GM12891 (cell line): Measurements from ENCODE around the gene ATRNL1.

Source experiments
- DNase-seq: peaks from one replicate; pipeline ENCODE4 v3.0.0; 2011; ENCODE audit warnings: low spot score; ENCODE audit not compliant: insufficient read length
- FAIRE-seq: peaks from 2 replicates; lab custom pipeline; 2011; peaks lifted over from hg19 to GRCh38; lab: Jason Lieb, UNC
- PAX5 ChIP-seq: IDR thresholded peaks from 2 replicates; pipeline ENCODE4 v1.6.1; 2011; ENCODE audit warnings: low read length, moderate library complexity, mild to moderate bottlenecking; ENCODE audit not compliant: insufficient read depth, severe bottlenecking
- POLR2A ChIP-seq: IDR thresholded peaks from 2 replicates; pipeline ENCODE4 v1.6.1; 2011; ENCODE audit warnings: low read depth, low read length, control low read depth
- POLR2AphosphoS5 ChIP-seq: IDR thresholded peaks from 2 replicates; pipeline ENCODE4 v1.6.1; 2011; ENCODE audit warnings: low read depth, low read length, control low read depth
- POU2F2 ChIP-seq: IDR thresholded peaks from 2 replicates; pipeline ENCODE4 v1.6.1; 2011; ENCODE audit warnings: low read depth, mild to moderate bottlenecking, control low read depth, low read length, moderate library complexity
- SPI1 ChIP-seq: IDR thresholded peaks from 2 replicates; pipeline ENCODE4 v1.6.1; 2011; ENCODE audit warnings: low read depth, low read length, control low read depth
- TAF1 ChIP-seq: IDR thresholded peaks from 2 replicates; pipeline ENCODE4 v1.6.1; 2011; ENCODE audit warnings: low read depth, low read length, control low read depth

Gene ATRNL1

DNA sequence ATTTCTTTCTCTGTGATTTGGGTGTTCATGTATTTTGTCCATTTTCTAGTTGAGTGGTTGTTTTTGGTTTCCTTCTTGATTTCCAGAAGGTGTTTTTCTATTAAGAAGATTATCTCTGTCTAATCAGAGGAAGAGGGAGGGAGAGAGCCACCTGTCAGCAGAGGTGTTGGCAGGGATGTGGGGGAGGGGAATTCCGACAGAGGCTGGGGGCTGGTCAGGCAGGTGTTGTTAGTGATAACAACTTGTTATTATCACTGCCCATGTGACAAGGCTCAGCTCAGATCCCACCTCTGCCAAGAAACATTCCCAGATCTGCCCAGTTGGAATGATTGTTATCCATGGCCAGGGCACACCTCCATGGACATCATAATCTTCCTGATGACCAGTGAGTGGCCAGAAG, 886.4 kb downstream of the ATRNL1 start:
- no peak for DNase-seq
- no peak for FAIRE-seq
- no peak for TF ChIP-seq POLR2A

DNA sequence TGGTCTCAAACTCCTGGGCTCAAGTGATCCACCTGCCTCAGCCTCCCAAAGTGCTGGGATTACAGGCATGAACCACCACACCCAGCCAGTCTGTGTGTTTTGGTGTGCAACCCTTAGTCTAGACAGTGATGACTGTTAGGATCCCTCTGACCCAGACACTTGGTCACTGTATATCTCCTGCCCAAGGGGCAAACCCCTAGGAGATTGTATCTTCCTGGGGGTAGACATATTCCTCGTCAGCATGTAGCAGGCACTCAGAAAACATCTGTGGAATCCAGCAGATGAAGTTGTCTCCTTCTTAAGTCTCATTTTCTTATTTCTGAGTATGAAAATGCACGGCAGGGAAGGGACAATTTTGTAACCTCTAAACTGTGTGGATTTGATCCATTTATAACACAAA, 887.3 kb downstream of the ATRNL1 start:
- TF ChIP-seq POLR2AphosphoS5 = no peak
- TF ChIP-seq SPI1 = no peak
- TF ChIP-seq PAX5 = no peak
- TF ChIP-seq POU2F2 = no peak
- no peak for TF ChIP-seq TAF1
- TF ChIP-seq POLR2A = no peak
- FAIRE-seq (no peak), DNase-seq (no peak)

DNA sequence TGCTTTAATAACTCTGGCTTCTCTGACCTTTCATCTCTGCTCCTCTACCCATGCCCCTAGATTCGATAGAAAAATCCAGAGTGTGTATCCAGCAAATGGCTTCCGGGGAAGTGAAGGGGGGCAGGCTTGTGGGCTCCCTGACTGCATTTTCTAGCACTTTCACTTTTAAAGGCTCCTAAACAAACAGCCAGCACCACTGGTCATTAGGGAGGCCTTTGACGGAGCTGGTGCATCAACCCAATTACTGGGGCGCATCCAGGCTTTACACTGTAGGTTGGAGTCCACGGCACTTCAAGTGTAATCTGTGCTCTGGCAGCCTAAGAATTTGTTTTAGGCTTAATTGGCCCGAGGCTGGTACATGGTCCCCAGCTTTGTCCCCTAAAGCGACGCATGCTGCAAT, 887.9 kb downstream of the ATRNL1 start:
- TF ChIP-seq TAF1 (no peak), SPI1 (no peak), POLR2AphosphoS5 (no peak), PAX5 (no peak)
- FAIRE-seq (no peak), DNase-seq (no peak)

DNA sequence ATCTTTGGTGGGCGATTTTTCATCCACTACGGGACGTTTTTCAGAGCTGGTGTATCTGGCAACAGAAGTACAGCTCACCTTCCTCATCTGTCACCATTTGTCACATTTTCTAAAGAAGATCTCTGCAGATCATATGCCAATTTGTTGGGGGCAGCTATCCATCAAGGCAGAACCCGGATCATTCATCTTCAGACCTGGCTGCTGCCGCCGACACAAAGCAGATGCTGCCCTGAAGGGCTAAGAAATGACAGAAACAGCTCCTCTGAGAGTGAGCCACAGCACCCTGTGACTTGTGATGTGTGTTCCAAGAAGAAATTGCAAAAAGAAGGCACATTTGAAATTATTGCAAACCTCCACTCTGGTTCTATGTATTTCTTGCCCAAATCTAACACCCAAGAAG, 888.9 kb downstream of the ATRNL1 start:
- TF ChIP-seq TAF1 (no peak), PAX5 (no peak), POLR2AphosphoS5 (no peak), POLR2A (no peak), SPI1 (no peak), POU2F2 (no peak)
- FAIRE-seq = no peak
- no peak for DNase-seq

DNA sequence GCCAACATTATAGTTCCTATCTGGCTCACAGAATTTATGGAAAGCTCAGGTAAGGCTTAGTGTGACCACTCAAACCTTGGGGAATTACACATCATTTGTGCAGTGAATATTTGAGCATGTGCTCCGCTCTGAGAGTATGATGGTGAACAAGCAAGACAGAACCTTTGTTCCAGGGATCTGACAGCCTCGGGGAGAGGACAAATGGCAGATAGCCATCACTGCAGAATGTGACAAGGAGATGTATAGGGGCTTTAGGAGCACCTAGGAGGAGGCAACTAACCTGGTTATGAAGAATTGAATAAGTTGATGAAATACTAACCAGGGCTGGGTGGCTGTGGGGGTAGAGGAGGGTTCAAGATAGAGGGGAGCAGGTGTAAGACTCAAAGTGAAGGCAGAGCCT, 889.4 kb downstream of the ATRNL1 start:
- FAIRE-seq (no peak), DNase-seq (no peak)
- no peak for TF ChIP-seq POLR2AphosphoS5
- TF ChIP-seq TAF1 = no peak
- TF ChIP-seq POLR2A = no peak
- TF ChIP-seq POU2F2 = no peak
- no peak for TF ChIP-seq PAX5

DNA sequence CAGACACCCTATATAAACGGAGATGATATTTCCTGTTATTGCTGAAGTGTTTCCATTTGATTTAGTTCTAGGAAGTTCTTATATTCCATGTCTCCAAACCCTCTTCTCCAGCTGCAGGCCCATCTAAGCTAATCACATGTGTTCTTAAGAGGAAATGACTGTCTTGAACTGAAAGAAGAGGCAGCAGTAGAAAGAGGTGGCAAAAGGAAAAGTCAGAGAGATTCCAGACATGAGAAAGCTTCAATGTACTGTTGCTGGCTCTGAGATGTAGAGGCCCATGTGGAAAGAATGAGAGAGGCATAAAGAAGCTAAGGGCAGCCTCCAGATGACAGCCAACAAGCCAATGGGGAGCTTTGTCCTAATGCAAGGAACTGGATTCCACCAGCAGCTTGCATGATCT, 892.6 kb downstream of the ATRNL1 start:
- no peak for TF ChIP-seq SPI1
- TF ChIP-seq TAF1 = no peak
- TF ChIP-seq PAX5 = no peak
- DNase-seq (no peak), FAIRE-seq (no peak)

DNA sequence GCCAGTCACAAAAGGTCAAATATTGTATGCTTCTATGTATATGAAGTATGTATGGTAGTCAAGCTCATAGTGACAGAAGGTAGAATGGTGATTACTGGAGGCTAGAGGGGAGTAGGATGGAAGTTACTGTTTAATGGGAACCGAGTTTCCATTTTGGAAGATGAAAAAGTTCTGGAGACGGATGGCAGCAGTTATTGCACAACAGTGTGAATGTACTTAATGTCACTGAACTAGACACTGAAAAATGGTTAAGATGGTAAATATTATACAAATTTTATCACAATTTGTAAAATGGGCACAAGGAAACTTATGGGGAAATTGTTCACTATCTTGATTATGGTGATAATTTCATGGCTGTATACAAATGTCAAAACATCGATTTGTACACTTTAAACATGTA, 895.2 kb downstream of the ATRNL1 start:
- DNase-seq (no peak), FAIRE-seq (no peak)
- TF ChIP-seq POU2F2 (no peak), SPI1 (no peak)

DNA sequence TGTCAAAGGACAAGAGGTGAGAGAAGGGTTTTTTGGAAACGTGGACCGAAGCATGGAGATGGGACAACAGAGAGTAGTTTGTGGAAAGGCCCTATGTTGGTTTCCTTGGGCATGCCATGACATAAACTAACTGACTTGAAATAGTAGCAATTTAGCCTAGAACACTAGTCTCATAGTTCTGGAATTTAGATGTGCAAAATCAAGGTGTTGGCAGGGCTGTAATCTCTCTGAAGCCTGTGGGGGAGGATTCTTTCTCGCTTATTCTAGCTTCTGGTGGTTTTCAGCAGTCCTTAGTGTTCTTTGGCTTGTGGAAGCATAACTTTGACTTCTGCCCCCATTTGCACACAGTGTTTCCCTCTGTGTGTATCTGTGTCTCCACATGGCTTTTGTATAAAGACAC, 896.5 kb downstream of the ATRNL1 start:
- DNase-seq (no peak), FAIRE-seq (no peak)
- TF ChIP-seq POLR2AphosphoS5 = no peak
- TF ChIP-seq SPI1 = no peak
- no peak for TF ChIP-seq POLR2A
- TF ChIP-seq TAF1 = no peak
- TF ChIP-seq POU2F2 = no peak
- TF ChIP-seq PAX5 = no peak

DNA sequence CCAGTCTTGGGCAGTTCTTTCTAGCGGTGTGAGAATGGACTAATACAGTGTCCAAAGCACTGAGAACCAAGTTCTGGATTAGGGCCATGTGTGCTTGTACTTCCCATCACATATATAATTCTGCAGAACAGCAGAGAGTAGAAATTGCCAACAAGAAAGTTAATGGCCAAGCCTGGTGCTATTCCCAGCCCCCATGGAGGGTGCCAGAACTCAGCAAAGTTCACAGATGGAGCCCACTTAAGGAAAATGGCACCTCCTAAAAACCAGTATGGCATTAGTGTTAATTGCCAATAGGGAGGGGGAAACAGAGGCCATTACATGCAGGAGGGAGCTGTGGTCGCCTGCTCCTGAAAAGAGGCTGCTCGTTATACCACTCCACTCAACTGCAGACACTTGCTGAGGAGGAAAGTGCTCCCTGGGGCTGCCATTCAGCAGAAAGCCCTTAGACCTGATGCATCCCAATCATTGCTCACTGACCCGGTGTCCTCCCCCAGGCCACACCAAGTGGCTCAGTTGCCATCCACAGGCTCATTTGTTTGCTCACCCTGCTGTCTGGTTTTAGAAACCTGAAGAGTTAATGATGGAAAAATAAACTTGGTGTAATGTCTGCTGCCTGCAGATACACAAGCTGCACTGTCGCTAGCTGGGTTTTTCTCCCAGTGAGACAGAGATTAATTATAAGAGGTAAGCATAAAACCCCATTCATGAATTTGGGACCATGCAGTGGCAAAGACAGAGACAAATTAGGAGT, 899.2 kb downstream of the ATRNL1 start:
- DNase-seq (no peak), FAIRE-seq (no peak)
- no peak for TF ChIP-seq POLR2AphosphoS5
- TF ChIP-seq SPI1 = no peak
- TF ChIP-seq PAX5 = no peak
- TF ChIP-seq POU2F2 = no peak
- TF ChIP-seq TAF1 = no peak
- no peak for TF ChIP-seq POLR2A

DNA sequence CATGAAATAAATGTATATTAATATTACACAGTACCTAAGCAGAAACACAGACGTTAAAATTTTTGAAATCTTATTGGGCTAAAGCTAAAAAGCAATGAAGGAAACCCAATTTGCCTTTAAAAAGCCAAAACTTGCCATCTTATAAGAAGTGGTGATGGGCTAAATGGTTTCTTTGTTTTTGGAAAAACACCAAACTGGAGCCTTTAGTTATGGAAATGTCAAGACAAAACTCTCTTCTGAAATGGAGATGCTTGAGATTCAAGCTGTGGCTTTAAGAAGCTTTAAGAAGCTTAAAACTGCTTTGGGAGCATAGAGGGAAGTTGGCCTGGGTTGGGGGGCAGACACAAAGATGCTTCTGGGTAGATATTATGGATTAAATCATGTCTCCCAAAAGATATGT, 902.9 kb downstream of the ATRNL1 start:
- FAIRE-seq = no peak
- no peak for DNase-seq

More for the DNA sequence above, 902.9 kb downstream of the ATRNL1 start:
- TF ChIP-seq SPI1 = no peak
- TF ChIP-seq PAX5 = no peak
- no peak for TF ChIP-seq POLR2AphosphoS5
- TF ChIP-seq POLR2A = no peak
- no peak for TF ChIP-seq TAF1
- TF ChIP-seq POU2F2 = no peak
